Gastroesophageal sphincter (tissue), 4 donors: ENCODE data around the gene TMEM273. TPM values are rescaled to one million over a fixed set of nuclear protein-coding genes. Genes with fewer than 3 reads are reported as not detected.

Source experiments
- ATAC-seq: fragments of 150-250 bp; one replicate; pipeline ENCODE4 v1.9.1; 2016; ENCODE audit warnings: mild to moderate bottlenecking, moderate library complexity
- H3K27ac ChIP-seq, 4 donors: fragments of 200-600 bp; sonication (generic) in 3 of 4; 1 replicate in 3 of 4; 2 replicates in 1 of 4; pipeline ENCODE4 v1.5.1; 2016 to 2019
- H3K27me3 ChIP-seq: fragments of 200-600 bp; sonication (generic); one replicate; pipeline ENCODE4 v1.5.1; 2019
- H3K36me3 ChIP-seq, 2 donors: fragments of 200-600 bp; sonication (generic); one replicate each; pipeline ENCODE4 v1.5.1; 2019; ENCODE audit warnings: control low read depth in 1 of 2
- H3K4me1 ChIP-seq, 3 donors: fragments of 200-600 bp; sonication (generic); 1 replicate in 2 of 3; 2 replicates in 1 of 3; pipeline ENCODE4 v1.5.1; 2016 to 2019; ENCODE audit warnings: control low read depth in 2 of 3
- H3K4me3 ChIP-seq, 2 donors: fragments of 200-600 bp; sonication (generic); one replicate each; pipeline ENCODE4 v1.5.1; 2019; ENCODE audit warnings: mild to moderate bottlenecking in 1 of 2, moderate library complexity in 1 of 2
- H3K9me3 ChIP-seq, 3 donors: fragments of 200-600 bp; sonication (generic); one replicate each; pipeline ENCODE4 v1.5.1; 2017 to 2019; ENCODE audit warnings: control low read depth in 2 of 3
- EP300 ChIP-seq: sonication (generic); formaldehyde crosslinking; IDR thresholded peaks from one replicate; pipeline ENCODE4 v1.6.1; 2017; ENCODE audit warnings: antibody characterized with exemption, mild to moderate bottlenecking
- POLR2A ChIP-seq, 2 donors: fragments of 450-650 bp; IDR thresholded peaks; one replicate each; pipeline ENCODE4 v1.6.1; 2017; ENCODE audit warnings: antibody characterized with exemption in 2 of 2, mild to moderate bottlenecking in 2 of 2, moderate library complexity in 1 of 2
- POLR2AphosphoS5 ChIP-seq: sonication (generic); formaldehyde crosslinking; IDR thresholded peaks from one replicate; pipeline ENCODE4 v1.6.1; 2017; ENCODE audit warnings: antibody characterized with exemption
- WGBS, 2 donors: methylation state at CpG; one replicate each; pipeline ENCODE4 v1.1.5; 2018; ENCODE audit warnings: low coverage in 1 of 2; 5-methylcytosine and 5-hydroxymethylcytosine counted together
- total RNA-seq, 4 donors: library from RNA; depleted of rRNA; stranded (reverse); fragments of >200 nt; gene quantifications; one replicate each; pipeline ENCODE4 v1.1.0, GENCODE V29; 2016
- TF ChIP-seq, protein P1 (sequence below), 4 experiments: fragments of 200-600 bp in 2 of 4; fragments of 450-650 bp in 2 of 4; sonication (generic) in 1 of 4; IDR thresholded peaks; one replicate each; pipeline ENCODE4 v1.5.1; 2017 to 2019; ENCODE audit warnings: antibody characterized with exemption in 4 of 4, mild to moderate bottlenecking in 2 of 4, moderate library complexity in 2 of 4

TMEM273 gene
- total RNA-seq, 4 donors from 2014 or later: 12.4 to 65.8 (median 21.7) TPM

DNA sequence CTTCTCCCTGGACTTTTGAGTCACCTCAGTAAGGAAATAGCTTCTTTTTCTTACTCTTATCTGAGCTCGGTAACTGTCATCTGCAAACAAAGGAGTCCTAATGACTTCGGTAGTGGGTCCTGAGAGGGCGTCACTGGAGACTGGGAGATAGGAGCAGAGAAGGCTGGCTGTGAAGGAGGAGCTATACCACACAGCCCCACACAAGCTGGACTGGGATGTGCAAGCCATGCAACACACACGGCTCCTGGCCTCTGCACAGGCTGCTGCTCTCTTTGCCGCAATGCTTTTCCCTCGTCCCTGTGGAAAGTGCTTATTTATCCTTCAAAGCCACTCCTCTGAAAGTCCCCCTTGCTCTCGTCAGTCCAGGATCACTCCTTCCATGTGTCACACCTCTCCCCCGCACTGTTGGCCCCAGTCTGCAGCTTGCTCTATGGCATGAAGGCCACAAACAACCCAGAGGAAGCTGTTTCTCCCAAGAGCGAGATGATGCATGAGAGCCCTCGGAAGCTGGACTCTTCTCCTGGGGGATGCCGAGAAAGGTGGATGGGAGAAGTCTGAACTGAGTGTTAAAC lies 14.9 kb downstream of the TMEM273 start:
- WGBS, 2 donors: 63 to 93% methylated on average over 3 to 4 of the region's 11 CpGs

DNA sequence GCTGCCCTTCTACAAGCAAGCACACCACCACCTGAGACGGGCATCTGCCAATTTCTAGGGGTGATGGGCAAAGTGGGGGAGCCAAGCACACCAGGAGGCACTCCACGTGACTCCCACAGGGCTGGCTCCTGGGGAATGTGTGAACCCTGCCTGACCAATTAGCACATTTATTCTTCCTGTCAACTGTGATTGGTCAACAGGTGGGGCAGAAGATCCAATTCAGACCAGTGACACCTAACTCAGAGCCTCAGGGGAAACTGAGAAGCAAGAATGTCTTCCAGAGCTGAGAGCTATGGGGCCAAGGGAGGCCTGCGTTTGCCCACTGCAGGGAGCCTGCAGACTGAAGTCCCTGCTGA lies 15.4 kb downstream of the TMEM273 start:
- TF ChIP-seq, protein P1, sequence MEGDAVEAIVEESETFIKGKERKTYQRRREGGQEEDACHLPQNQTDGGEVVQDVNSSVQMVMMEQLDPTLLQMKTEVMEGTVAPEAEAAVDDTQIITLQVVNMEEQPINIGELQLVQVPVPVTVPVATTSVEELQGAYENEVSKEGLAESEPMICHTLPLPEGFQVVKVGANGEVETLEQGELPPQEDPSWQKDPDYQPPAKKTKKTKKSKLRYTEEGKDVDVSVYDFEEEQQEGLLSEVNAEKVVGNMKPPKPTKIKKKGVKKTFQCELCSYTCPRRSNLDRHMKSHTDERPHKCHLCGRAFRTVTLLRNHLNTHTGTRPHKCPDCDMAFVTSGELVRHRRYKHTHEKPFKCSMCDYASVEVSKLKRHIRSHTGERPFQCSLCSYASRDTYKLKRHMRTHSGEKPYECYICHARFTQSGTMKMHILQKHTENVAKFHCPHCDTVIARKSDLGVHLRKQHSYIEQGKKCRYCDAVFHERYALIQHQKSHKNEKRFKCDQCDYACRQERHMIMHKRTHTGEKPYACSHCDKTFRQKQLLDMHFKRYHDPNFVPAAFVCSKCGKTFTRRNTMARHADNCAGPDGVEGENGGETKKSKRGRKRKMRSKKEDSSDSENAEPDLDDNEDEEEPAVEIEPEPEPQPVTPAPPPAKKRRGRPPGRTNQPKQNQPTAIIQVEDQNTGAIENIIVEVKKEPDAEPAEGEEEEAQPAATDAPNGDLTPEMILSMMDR (IDR thresholded peaks at IDR 0.05): no peak
- TF ChIP-seq EP300: no peak
- no peak for TF ChIP-seq POLR2AphosphoS5
- TF ChIP-seq POLR2A (IDR thresholded peaks at IDR 0.05): no peak
- ATAC-seq: no peak
- WGBS, 2 donors: 80% methylated on average over 2 of the region's 3 CpGs; no CpG with 5 or more reads in 1 of the 2 donors
- Histone ChIP-seq H3K4me3 (no peak overlapping the region), H3K9me3 (no peaks in the 10 kb centered on the region), H3K4me1 (peaks cover 0 to 19% (median 0%) of the 10 kb centered on the region in 3 donors), H3K27ac (no peak overlapping the region), H3K36me3 (no peaks in the 10 kb centered on the region), H3K27me3 (no peaks in the 10 kb centered on the region)

More for the DNA sequence above, 14.9 kb downstream of the TMEM273 start:
- H3K4me1 ChIP-seq: peaks cover 0 to 24% (median 0%) of the 10 kb centered on the region in 3 donors
- H3K36me3 ChIP-seq: no peaks in the 10 kb centered on the region
- TF ChIP-seq EP300 (no peak), POLR2A (IDR thresholded peaks at IDR 0.05) (no peak), POLR2AphosphoS5 (no peak)
- TF ChIP-seq, protein P1 (IDR thresholded peaks at IDR 0.05): no peak
- H3K27me3 ChIP-seq: no peaks in the 10 kb centered on the region
- no peaks in the 10 kb centered on the region for H3K9me3 ChIP-seq
- no peak overlapping the region for H3K27ac ChIP-seq
- H3K4me3 ChIP-seq: no peak overlapping the region
- ATAC-seq: no peak

DNA sequence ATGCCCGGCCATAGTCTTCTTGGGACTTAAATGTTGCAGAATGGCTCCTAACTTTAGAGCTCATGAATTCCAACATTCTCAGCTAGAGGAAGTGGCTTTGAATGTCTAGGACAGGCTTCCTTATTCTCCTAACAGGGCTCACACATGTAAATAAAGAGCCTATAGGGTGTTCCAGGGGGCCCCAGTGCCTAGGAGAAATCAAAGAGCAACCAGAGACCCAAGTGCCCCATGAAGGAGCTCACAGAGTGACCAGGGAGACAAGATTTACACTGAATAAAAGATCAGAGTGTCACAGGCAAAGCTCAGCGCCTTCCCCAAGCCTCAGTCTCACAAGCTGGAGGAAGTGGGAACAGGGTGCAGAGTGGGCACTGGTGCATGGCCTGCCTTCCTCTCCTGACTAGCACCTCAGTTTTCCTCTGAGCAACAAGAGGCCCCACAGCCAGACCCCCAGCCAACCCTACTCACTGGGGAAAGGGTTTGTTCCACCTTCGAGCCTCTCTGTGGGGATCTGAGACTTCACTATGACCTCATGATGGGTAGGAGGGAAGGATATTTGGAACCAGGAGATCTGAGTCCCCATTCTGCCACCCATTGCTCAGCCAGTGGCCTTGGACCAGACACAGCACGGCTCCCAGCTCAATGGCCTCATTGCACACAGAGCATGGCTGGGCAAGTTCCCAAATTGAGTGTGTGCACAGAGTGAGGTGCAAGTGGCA lies 16.0 kb downstream of the TMEM273 start:
- no peak overlapping the region for H3K27ac ChIP-seq
- no peaks in the 10 kb centered on the region for H3K27me3 ChIP-seq
- no peak overlapping the region for H3K4me3 ChIP-seq
- TF ChIP-seq POLR2A (IDR thresholded peaks at IDR 0.05) (no peak), EP300 (no peak), POLR2AphosphoS5 (no peak)
- TF ChIP-seq, protein P1 (IDR thresholded peaks at IDR 0.05): no peak
- no peaks in the 10 kb centered on the region for H3K9me3 ChIP-seq
- WGBS, 2 donors: 80 to 100% methylated on average over 1 of the region's 4 CpGs
- no peak for ATAC-seq
- no peaks in the 10 kb centered on the region for H3K36me3 ChIP-seq
- peaks cover 0 to 15% (median 0%) of the 10 kb centered on the region in 3 donors for H3K4me1 ChIP-seq

DNA sequence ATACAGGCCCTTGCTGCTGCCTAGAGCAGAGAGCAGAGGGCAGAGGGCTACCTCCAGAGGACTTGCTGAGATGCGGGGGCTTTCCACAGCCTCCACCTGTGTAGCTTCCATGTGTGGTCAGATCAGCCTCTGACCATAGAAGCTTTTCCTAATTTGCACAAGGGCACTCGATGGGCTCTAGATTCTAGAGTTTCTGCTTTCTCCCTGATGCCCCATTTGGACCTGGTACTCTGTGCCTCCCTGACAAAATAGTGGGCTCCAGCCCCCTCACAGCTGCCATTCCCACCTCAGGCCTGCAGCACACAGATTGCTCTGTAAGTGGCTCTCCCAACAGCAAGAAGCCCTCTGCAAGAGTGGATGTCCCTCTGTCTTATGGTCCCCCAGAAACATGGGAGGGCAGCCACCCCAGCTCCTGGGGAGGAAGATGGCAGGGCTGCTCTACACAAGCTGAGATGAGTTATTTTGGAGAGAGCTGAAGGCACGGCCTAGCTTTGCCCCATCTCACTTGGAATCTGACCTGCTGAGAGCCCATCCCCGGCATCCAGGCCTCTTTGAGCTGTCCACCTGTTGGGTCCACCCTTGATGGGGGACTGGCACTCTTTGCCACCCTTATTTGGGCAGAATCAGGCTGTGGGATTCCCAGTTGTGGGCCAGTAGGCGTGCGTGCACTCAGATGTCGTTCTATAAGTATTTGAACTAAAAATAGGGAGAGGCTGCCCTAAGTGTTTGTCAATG lies 16.7 kb downstream of the TMEM273 start:
- no peak for ATAC-seq
- no peaks in the 10 kb centered on the region for H3K27me3 ChIP-seq
- no peak overlapping the region for H3K4me3 ChIP-seq
- TF ChIP-seq EP300 (no peak), POLR2AphosphoS5 (no peak), POLR2A (IDR thresholded peaks at IDR 0.05) (no peak)
- TF ChIP-seq, protein P1 (IDR thresholded peaks at IDR 0.05): no peak
- no peak overlapping the region for H3K27ac ChIP-seq
- no peaks in the 10 kb centered on the region for H3K36me3 ChIP-seq
- 85 to 86% methylated on average over 4 to 5 of the region's 7 CpGs for WGBS, 2 donors
- H3K4me1 ChIP-seq: peaks cover 0 to 8% (median 0%) of the 10 kb centered on the region in 3 donors
- no peaks in the 10 kb centered on the region for H3K9me3 ChIP-seq
